Measurements from ENCODE around the gene PPARA.

- TF ChIP-seq POLR2AphosphoS5 (IDR thresholded peaks at IDR 0.05; ENCODE audit: low read depth, low read length) (no peak), SIN3A (IDR thresholded peaks at IDR 0.05; ENCODE audit: borderline replicate concordance, insufficient read depth, low read depth, low read length) (no peak), TCF7L2 (IDR thresholded peaks at IDR 0.05; ENCODE audit: low read depth, low read length) (no peak), REST (IDR thresholded peaks at IDR 0.05; ENCODE audit: insufficient read depth in 1 of 2, low read depth in 2 of 2, low read length in 1 of 2) (no peak)
- TF ChIP-seq, protein P1, sequence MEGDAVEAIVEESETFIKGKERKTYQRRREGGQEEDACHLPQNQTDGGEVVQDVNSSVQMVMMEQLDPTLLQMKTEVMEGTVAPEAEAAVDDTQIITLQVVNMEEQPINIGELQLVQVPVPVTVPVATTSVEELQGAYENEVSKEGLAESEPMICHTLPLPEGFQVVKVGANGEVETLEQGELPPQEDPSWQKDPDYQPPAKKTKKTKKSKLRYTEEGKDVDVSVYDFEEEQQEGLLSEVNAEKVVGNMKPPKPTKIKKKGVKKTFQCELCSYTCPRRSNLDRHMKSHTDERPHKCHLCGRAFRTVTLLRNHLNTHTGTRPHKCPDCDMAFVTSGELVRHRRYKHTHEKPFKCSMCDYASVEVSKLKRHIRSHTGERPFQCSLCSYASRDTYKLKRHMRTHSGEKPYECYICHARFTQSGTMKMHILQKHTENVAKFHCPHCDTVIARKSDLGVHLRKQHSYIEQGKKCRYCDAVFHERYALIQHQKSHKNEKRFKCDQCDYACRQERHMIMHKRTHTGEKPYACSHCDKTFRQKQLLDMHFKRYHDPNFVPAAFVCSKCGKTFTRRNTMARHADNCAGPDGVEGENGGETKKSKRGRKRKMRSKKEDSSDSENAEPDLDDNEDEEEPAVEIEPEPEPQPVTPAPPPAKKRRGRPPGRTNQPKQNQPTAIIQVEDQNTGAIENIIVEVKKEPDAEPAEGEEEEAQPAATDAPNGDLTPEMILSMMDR (IDR thresholded peaks at IDR 0.05), result no peak
Observed at GRCh38 chr22:46172522-46173110, 22.3 kb downstream of the PPARA start.

Data from Panc1 (cell line).